Measurements from ENCODE around the gene F2RL1. TPM values are rescaled to one million over a fixed set of nuclear protein-coding genes. Genes with fewer than 3 reads are reported as not detected.

F2RL1 gene
- polyA plus RNA-seq, 1 donor from 2014 or later, result 0.12 TPM

- H4K20me1 ChIP-seq (ENCODE audit: insufficient read depth), result no peaks in the 10 kb centered on the region
- no peaks in the 10 kb centered on the region for H3K27me3 ChIP-seq (ENCODE audit: insufficient read depth, low read depth, low read length)
- H3F3A ChIP-seq (ENCODE audit: insufficient read depth, low read length, poor library complexity, severe bottlenecking), result no peaks in the 10 kb centered on the region
- no peak within 1 kb of the TSS for H3K4me2 ChIP-seq (ENCODE audit: low read length)
- H3K79me2 ChIP-seq (replicated peaks; ENCODE audit: insufficient read depth, low read length), result no peaks in the 10 kb centered on the region
- H2AFZ ChIP-seq (ENCODE audit: low read depth, low read length), result no peak within 1 kb of the TSS
- H3K9me2 ChIP-seq (ENCODE audit: insufficient read depth, low read length), result no peaks in the 10 kb centered on the region
- H3K9me3 ChIP-seq (ENCODE audit: low read length), result no peaks in the 10 kb centered on the region
- no peak within 1 kb of the TSS for H3K27ac ChIP-seq (ENCODE audit: low read length)
- no peak within 1 kb of the TSS for H3K4me3 ChIP-seq (ENCODE audit: low read length)
- H3K36me3 ChIP-seq (ENCODE audit: insufficient read depth, low read length), result no peaks in the 10 kb centered on the region
- no peak for TF ChIP-seq EZH2 (IDR thresholded peaks at IDR 0.05; ENCODE audit: borderline replicate concordance, insufficient read depth, low read length, poor library complexity, severe bottlenecking)
- no peak for TF ChIP-seq RAD21 (conservative IDR thresholded peaks at IDR 0.05)
- TF ChIP-seq EP300 (conservative IDR thresholded peaks at IDR 0.05; ENCODE audit: poor library complexity, severe bottlenecking), result no peak
- TF ChIP-seq MXI1 (conservative IDR thresholded peaks at IDR 0.05; ENCODE audit: poor library complexity, severe bottlenecking), result no peak
- no peak for TF ChIP-seq POLR2AphosphoS5 (IDR thresholded peaks at IDR 0.05)
- TF ChIP-seq, protein P1, sequence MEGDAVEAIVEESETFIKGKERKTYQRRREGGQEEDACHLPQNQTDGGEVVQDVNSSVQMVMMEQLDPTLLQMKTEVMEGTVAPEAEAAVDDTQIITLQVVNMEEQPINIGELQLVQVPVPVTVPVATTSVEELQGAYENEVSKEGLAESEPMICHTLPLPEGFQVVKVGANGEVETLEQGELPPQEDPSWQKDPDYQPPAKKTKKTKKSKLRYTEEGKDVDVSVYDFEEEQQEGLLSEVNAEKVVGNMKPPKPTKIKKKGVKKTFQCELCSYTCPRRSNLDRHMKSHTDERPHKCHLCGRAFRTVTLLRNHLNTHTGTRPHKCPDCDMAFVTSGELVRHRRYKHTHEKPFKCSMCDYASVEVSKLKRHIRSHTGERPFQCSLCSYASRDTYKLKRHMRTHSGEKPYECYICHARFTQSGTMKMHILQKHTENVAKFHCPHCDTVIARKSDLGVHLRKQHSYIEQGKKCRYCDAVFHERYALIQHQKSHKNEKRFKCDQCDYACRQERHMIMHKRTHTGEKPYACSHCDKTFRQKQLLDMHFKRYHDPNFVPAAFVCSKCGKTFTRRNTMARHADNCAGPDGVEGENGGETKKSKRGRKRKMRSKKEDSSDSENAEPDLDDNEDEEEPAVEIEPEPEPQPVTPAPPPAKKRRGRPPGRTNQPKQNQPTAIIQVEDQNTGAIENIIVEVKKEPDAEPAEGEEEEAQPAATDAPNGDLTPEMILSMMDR (IDR thresholded peaks at IDR 0.05; ENCODE audit: poor library complexity, severe bottlenecking), result no peak
- TF ChIP-seq TAF1 (IDR thresholded peaks at IDR 0.05; ENCODE audit: low read depth), result no peak
- no peak within 1 kb of the TSS for H3K9ac ChIP-seq (ENCODE audit: low read length)
Observed at GRCh38 chr5:76849419-76850291, 30.8 kb downstream of the F2RL1 start, which contains the start of gene S100Z. Gene S100Z (plus strand): TSS chr5:76850014. CDS start chr5:76875360, 25,346 bp downstream.

DNA sequence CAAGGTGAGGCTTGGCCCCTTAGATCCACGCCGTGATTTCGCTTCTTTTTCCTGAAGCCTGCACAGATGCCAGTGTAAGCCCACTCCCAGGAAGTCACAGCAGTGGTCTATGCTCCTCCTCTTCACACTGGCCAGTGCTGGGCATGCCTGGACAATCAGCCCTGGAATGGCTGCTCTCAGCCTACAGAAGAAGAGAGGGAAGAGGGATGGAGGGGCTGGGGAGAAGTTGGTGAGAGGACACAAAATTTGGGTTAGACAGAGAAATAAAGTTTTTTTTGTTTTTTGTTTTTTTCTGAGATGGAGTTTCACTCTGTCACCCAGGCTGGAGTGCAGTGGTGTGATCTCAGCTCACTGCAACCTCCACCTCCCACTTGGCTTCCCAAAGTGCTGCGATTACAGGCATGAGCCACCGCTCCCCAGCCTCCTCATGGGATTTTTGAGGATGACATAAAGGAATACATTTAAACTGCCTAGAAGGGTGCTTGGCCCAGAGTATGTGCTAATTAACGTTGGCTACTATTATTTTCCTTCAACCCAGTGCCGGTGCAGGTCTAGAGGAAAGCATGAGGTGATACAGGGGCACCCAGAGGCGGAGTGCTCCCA lies 31.8 kb downstream of the F2RL1 start:
- Histone ChIP-seq H3K9me3 (ENCODE audit: low read length) (no peaks in the 10 kb centered on the region), H3K79me2 (replicated peaks; ENCODE audit: insufficient read depth, low read length) (no peaks in the 10 kb centered on the region), H2AFZ (ENCODE audit: low read depth, low read length) (no peak overlapping the region), H3F3A (ENCODE audit: insufficient read depth, low read length, poor library complexity, severe bottlenecking) (no peaks in the 10 kb centered on the region), H3K4me2 (ENCODE audit: low read length) (no peak overlapping the region), H3K36me3 (ENCODE audit: insufficient read depth, low read length) (no peaks in the 10 kb centered on the region), H3K27ac (ENCODE audit: low read length) (no peak overlapping the region), H3K9ac (ENCODE audit: low read length) (no peak overlapping the region), H3K9me2 (ENCODE audit: insufficient read depth, low read length) (no peaks in the 10 kb centered on the region), H3K4me3 (ENCODE audit: low read length) (no peak overlapping the region), H3K27me3 (ENCODE audit: insufficient read depth, low read depth, low read length) (no peaks in the 10 kb centered on the region), H4K20me1 (ENCODE audit: insufficient read depth) (no peaks in the 10 kb centered on the region)
- TF ChIP-seq EP300 (conservative IDR thresholded peaks at IDR 0.05; ENCODE audit: poor library complexity, severe bottlenecking), result no peak

GRCh38 chr5:76851728-76852369 lies 33.0 kb downstream of the F2RL1 start:
- H3K79me2 ChIP-seq (replicated peaks; ENCODE audit: insufficient read depth, low read length), result no peaks in the 10 kb centered on the region
- H2AFZ ChIP-seq (ENCODE audit: low read depth, low read length), result no peak overlapping the region
- H3K9me2 ChIP-seq (ENCODE audit: insufficient read depth, low read length), result no peaks in the 10 kb centered on the region
- H4K20me1 ChIP-seq (ENCODE audit: insufficient read depth), result no peaks in the 10 kb centered on the region
- H3K9me3 ChIP-seq (ENCODE audit: low read length), result no peaks in the 10 kb centered on the region
- no peaks in the 10 kb centered on the region for H3K27me3 ChIP-seq (ENCODE audit: insufficient read depth, low read depth, low read length)
- H3K9ac ChIP-seq (ENCODE audit: low read length), result no peak overlapping the region
- no peaks in the 10 kb centered on the region for H3K36me3 ChIP-seq (ENCODE audit: insufficient read depth, low read length)
- no peaks in the 10 kb centered on the region for H3F3A ChIP-seq (ENCODE audit: insufficient read depth, low read length, poor library complexity, severe bottlenecking)
- TF ChIP-seq, protein P1 (IDR thresholded peaks at IDR 0.05; ENCODE audit: poor library complexity, severe bottlenecking), result no peak
- TF ChIP-seq RAD21 (conservative IDR thresholded peaks at IDR 0.05) (no peak), SMC3 (conservative IDR thresholded peaks at IDR 0.05; ENCODE audit: poor library complexity) (no peak), POLR2AphosphoS5 (IDR thresholded peaks at IDR 0.05) (no peak), REST (IDR thresholded peaks at IDR 0.05; ENCODE audit: borderline replicate concordance) (no peak), EP300 (conservative IDR thresholded peaks at IDR 0.05; ENCODE audit: poor library complexity, severe bottlenecking) (no peak), EZH2 (IDR thresholded peaks at IDR 0.05; ENCODE audit: borderline replicate concordance, insufficient read depth, low read length, poor library complexity, severe bottlenecking) (no peak)
- no peak overlapping the region for H3K4me3 ChIP-seq (ENCODE audit: low read length)
- no peak overlapping the region for H3K27ac ChIP-seq (ENCODE audit: low read length)
- no peak overlapping the region for H3K4me2 ChIP-seq (ENCODE audit: low read length)

All from neural cell (in vitro differentiated cells).